SW 1271 (cell line): ENCODE data around the gene FOXC2.

Experiments used
- DNase-seq, 2 experiments: peaks; one replicate each; lab custom pipeline; 2025; lab: John Stamatoyannopoulos, UW

The FOXC2 gene

DNA sequence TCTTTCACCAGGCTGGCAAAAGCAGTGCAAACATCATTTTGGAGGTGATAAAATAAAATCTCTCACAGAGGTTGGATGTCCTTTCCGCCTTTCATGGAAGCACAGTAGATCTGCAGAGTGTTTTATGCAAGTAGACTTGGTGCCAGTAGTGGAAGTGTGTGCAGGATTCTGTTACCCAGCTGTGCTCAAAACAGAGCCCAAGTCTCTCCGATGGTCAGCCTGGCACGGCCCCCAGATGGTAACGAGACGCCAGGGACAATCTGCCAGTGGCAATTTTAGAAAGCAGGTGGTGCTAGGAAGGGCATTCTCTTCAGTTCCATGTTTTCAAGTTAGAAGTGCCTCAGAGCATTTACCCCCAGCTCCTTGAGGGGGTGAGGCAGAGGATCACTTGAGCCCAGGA lies 10.1 kb upstream of the FOXC2 start:
- no peak for DNase-seq

DNA sequence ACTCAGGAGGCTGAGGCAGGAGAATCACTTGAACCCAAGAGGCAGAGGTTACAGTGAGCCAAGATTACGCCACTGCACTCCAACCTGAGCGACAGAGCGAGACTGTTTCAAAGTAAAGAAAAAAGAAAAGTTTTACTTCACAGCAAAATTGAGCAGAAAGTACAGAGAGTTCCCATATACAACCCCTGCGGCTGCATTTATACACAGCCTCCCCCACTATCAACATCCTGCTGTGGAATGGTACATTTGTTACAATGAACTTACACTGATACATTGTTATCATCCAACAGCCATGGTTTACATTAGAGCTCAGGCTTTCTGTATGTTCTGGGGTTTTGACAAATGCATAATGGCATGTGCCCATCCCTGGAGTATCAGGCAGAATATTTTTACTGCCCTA lies 9.0 kb upstream of the FOXC2 start:
- no peak for DNase-seq

DNA sequence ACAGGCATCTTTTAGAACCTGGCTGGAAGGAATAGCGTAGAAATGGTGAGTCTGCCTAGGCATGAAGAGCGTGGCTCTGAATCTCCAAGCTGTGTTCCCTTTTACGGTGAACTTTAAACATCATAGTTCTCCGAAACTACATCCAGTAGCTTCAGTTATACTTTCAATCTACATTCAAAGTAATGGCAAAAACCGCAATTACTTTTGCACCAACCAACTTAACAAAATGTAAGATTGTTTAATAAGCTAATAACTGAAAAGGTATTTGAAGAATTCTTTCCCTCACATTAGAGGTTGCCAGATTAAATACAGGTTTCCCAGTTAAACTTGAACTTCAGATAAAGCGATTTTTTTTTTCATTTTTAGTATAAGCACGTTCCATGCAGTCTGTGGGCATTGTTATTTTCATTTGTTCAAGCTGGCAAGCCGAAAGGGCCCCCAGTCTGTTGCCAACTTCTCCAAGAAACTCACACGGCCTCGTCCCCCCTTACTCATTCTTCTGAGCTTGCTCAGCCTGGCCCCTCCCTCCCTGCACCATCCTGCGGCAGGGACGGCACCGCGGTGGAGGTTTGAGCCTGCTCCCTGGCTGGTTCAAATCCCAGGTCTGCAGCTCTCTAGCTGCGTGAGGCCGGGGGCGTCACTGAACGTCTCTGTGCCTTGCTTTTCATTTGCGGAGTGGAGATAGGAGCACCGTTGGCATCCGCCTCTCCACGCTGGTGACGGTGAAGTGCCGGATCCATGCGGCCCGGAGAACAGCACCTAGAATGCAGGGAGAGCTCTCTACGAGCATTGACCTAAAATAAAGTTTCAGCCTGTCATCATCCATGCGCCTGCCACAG lies 8.1 kb upstream of the FOXC2 start:
- DNase-seq = no peak

DNA sequence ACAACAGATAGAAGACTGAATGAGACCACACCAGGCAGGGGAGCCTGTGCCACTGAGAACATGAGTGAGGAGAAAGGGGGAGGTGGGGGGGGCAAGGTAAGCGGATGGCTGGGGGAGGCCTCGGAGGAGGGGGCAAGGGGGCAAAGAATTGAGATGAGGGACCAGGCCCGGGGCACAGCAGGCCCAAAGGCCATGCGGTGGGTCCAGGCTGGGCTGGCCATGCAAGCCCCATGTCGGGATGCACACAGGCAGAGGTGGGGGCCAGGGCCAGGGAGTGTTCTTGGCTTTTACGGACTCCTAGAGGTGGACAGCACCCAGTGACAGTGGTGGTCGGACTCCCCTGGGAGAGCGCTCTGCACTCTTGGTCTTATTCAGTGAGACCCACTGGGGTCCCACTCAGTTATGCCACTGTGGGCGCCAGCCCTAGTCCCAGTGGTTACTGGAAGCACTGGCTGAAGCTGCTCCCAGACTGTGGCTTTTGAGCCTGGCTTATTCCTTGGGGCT lies 6.8 kb upstream of the FOXC2 start:
- DNase-seq = no peak

DNA sequence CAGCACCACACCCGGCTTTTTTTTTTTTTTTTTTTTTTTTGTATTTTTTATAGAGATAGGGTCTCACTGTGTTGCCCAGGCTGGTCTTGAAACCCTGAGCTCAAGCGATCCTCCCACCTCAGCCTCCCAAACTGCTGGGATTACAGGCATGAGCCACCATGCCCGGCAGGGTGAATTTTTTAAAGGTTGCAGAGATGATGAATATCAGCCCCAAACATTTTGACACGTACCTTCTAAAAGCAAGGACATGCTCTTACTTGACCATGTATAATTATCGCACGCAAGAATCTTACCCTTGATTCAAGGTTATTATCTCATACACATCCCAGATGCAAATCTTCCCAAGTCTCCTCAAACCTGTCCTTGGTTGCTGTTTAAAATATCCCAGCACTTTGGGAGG lies 4.3 kb upstream of the FOXC2 start:
- no peak for DNase-seq

DNA sequence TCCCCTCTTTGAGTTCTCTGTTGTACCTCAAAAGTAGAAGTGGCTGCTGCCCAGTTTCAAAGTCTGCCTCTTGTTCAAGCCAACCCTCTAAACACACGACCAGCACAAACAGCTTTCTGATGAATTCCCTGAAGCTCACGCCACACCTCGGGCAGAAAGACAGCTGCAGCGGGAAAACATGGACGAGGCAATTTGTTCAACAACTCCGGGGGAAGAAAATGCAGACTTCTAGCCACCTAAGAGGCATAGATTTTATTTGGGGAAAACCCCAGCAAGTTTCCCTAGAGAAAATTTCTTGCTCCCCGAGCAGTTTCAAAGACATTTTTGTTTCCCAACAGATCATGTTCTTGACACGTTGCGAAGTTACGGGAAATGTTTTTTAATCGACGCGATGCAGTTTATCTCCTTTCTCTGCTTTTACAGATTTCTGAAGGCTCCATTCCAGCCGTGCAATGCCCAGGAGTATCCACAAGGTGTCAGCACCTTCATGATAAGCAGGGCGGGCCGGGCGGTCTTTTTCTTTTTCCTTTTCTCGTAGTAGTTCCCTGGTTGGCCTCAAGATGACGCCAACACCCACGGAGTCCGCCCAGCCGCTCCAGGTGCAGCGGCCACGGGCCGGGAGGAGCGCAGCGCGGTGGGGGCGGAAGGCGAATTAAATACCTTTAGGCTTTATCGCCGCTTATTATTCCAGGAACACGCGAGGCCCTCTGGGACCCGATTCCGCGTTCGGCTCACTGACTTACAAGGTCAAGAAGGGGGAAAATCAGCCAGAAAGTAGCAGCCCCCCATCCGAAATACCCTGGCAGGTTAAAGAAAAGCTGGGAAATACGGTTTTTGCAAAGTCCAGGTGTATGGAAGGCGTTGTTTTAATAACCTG lies 2.9 kb upstream of the FOXC2 start:
- DNase-seq = peak; percentile 68 to 76

DNA sequence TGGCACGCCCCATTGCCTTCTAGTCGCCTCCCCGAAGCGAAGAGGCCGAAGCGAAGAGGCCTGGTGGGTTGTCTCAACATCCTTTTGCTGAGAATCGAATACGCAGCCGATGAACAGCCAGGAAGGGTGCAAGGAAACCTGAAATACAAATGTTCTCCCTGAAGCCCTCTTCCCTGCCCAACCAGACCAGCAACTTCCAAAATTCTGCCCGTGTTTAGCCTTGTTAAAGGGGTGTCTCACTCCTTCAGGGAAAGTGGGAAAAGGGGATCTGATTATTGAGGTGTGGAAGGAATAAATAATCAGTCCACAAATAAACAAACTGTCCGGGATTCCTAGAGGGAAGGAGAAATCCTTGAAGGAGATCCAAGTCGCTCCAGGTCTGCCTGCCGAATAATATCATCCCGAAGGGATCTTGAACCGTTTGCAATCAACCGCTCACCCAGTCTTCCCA lies 1.4 kb upstream of the FOXC2 start:
- DNase-seq = no peak

DNA sequence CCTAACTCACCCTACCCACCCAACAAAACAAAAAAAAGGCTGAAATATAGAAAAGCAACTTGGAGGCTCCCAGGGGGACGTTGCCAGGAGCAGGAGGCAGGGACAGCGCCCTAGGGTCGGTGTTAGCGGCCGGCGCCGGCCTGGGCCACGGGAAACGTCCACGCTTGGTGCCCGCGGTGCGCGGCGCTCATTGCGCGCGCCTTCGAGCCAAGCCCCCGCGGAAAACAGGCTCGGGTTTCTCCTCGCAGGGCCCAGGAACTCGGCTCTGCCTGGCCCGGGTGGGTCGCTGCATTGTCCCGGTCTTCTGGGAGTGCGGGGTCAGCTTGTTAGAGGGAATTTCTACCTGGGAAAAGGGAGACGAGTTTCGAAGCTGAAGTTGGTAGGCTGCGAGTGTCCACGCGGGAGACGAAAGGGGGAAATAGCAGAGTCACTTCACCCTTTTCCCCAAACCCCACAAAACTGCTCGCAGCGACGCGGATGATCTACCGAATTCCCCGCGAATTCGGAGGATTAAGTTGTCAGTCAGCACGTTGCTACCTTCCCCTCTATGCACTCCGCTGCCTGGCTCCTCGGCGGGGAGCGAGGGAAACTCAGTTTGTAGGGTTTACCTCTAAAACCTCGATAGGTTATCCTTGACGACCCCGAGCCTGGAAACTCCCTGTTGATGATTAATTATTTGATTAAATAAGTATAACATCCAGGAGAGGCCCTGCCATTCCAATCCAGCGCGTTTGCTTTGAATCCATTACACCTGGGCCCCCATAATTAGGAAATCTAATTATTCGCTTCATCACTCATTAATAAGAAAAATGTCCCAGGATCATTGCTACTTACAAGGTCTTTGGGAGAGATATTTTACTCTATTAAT lies 751 bp upstream of the FOXC2 start:
- no peak for DNase-seq

DNA sequence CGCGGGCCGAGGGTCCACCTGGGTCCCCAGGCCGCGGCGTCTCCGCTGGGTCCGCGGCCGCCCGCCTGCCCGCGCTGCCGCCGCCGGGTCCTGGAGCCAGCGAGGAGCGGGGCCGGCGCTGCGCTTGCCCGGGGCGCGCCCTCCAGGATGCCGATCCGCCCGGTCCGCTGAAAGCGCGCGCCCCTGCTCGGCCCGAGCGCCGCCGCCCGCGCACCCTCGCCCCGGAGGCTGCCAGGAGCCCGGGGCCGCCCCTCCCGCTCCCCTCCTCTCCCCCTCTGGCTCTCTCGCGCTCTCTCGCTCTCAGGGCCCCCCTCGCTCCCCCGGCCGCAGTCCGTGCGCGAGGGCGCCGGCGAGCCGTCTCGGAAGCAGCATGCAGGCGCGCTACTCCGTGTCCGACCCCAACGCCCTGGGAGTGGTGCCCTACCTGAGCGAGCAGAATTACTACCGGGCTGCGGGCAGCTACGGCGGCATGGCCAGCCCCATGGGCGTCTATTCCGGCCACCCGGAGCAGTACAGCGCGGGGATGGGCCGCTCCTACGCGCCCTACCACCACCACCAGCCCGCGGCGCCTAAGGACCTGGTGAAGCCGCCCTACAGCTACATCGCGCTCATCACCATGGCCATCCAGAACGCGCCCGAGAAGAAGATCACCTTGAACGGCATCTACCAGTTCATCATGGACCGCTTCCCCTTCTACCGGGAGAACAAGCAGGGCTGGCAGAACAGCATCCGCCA lies 504 bp downstream of the FOXC2 start:
- peak in 1 of 2 experiments; percentile 71 for DNase-seq

DNA sequence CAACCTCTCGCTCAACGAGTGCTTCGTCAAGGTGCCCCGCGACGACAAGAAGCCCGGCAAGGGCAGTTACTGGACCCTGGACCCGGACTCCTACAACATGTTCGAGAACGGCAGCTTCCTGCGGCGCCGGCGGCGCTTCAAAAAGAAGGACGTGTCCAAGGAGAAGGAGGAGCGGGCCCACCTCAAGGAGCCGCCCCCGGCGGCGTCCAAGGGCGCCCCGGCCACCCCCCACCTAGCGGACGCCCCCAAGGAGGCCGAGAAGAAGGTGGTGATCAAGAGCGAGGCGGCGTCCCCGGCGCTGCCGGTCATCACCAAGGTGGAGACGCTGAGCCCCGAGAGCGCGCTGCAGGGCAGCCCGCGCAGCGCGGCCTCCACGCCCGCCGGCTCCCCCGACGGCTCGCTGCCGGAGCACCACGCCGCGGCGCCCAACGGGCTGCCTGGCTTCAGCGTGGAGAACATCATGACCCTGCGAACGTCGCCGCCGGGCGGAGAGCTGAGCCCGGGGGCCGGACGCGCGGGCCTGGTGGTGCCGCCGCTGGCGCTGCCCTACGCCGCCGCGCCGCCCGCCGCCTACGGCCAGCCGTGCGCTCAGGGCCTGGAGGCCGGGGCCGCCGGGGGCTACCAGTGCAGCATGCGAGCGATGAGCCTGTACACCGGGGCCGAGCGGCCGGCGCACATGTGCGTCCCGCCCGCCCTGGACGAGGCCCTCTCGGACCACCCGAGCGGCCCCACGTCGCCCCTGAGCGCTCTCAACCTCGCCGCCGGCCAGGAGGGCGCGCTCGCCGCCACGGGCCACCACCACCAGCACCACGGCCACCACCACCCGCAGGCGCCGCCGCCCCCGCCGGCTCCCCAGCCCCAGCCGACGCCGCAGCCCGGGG lies 1.3 kb downstream of the FOXC2 start:
- DNase-seq = peak in 1 of 2 experiments; percentile 65

DNA sequence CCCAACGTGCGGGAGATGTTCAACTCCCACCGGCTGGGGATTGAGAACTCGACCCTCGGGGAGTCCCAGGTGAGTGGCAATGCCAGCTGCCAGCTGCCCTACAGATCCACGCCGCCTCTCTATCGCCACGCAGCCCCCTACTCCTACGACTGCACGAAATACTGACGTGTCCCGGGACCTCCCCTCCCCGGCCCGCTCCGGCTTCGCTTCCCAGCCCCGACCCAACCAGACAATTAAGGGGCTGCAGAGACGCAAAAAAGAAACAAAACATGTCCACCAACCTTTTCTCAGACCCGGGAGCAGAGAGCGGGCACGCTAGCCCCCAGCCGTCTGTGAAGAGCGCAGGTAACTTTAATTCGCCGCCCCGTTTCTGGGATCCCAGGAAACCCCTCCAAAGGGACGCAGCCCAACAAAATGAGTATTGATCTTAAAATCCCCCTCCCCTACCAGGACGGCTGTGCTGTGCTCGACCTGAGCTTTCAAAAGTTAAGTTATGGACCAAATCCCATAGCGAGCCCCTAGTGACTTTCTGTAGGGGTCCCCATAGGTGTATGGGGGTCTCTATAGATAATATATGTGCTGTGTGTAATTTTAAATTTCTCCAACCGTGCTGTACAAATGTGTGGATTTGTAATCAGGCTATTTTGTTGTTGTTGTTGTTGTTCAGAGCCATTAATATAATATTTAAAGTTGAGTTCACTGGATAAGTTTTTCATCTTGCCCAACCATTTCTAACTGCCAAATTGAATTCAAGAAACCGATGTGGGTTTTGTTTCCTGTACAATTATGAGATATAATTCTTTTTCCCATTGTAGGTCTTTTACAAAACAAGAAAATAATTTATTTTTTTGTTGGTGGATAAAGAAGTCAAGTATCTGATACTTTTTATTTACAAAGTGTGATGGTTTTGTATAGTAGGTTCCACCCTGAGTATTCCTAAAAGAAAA lies 2.3 kb downstream of the FOXC2 start:
- no peak for DNase-seq

DNA sequence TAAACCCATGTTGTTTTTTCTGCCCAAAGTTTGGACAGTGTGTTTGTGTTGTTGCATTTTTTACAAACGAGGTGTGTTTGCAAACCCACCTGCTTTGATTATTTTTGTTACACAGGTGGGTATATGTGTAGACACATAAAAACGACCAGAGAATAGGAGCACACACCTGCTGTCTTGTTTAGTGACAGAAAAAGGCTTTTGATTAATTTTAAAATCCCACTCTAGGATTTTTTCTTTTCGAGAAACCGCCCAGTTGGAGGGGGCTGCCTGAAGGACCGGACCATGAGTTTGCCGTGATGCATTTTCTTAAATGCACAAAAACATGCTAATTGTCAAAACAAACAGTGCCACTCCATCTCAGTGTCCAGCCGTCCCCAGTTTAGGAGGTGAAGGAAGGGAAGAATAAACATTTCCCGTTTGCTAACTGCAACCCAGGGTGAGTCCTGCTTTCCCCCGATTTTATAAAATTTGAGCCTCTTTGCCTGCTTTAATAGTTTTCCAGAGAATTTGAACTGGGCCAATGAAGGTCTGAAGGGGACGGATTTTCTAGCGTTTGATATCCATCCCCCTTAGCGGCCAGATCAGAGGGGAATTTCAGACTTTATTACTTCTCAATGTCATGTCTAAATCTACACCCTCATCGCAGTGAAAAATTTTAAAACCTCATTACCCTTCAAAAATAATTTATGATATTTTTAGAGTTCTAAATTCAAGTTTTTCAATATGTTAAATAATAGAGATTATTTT lies 3.2 kb downstream of the FOXC2 start:
- DNase-seq = no peak

DNA sequence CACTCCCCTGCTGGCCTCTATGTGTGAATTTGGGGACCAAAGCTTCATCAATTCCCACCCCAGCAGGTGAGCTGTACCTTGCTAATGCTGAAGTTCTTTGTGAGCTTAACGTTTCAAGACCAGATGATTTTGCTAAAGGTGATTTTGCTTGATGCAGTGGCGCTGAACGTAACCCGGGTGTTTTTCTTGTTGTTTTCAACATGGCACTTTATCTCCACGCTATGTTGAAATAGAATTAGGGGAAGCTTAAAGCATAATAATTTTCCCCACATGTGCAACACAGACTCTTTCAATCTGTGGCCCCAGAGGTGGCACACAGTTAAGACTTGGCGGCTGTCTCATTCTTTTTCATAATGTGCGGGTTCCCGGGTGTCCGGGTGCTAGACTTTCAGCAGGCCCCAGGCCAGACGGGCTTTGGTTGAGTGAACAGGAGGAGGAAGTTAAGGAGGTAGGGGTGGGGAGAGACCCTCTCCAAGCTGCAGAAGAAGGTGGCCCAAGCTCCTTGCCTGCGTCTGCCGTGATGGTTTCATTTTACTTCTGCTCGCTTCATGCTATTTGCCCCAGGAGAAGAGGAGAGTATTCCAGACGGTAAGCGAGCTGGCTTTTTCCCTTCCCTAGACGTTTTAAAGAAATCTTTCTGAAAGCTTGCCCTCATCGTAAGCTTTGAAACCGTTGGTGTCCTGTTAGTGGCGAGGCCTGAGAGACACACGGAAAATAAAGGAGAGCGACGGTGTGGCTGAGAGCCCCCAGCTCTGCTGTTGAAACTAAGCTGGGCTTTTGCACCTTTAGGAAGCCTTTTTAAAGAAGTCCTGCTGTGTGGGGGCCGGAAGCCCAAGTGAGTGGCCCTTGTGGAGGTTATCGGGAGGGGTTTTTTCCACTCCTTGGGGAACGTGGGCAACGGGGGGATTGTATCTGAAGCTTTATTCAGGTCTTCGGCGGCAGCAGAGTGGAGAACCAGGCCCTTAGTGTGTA lies 4.2 kb downstream of the FOXC2 start:
- DNase-seq = no peak

DNA sequence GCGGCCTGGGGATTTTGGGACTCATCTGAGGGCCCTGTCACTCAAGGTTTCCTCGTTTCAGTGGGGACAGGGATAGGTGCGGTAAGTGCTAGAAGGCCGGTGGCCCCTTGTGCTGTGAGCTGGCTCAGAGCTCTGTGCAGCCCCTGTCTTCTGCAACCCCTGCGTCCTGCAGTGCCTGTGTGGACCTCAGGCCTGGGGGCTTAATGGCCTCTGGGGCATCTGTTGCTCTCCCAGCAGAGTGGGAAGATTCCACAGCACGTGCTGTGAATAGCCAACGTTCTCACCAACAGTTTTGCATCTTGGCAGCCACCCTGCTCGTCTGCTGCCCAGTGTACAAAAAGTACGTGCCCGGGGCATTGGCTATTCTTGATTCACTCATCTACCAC lies 4.9 kb downstream of the FOXC2 start:
- DNase-seq = no peak

DNA sequence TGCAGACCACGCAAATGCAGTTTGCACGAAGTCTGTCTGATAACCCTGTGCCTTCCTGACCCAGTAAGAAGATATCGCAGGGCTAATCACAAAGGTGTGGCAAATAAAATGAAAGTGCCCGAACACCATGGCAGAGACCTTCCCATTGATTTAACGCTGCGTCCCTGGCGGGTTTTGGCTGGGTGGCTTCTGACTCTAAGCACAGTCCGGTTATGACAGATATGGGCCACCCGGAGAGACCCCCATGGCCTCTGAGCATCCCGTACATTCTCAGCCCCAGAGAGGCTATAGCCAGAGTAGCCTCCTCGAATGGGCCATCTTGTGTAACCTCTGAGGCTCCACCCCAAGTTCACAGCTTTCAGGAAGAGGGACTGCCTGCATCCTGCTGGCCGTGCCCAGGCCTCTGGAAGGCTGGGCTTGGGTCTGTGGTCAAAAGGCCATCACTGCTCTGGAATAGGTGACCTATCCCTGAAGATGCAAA lies 5.5 kb downstream of the FOXC2 start:
- no peak for DNase-seq

DNA sequence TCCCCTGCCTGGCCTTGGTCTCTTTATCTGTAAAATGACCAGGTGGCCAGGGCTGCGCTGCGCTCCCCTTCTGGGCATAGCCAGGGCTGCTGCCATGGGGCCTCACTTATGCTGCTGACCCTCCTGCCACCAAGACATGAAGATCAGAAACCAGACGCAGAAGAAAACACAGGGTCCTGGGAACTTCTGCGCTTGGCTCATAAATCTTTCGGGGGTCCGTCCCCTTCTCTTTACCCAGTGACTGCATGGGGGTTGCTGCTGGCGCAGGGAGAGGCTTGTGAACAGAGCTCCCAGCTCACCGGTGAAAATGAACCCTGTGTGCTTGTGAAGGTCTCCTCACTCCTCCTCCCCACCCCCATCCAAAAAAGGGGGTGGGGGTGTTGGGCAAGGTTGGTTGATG lies 6.0 kb downstream of the FOXC2 start:
- DNase-seq = no peak

DNA sequence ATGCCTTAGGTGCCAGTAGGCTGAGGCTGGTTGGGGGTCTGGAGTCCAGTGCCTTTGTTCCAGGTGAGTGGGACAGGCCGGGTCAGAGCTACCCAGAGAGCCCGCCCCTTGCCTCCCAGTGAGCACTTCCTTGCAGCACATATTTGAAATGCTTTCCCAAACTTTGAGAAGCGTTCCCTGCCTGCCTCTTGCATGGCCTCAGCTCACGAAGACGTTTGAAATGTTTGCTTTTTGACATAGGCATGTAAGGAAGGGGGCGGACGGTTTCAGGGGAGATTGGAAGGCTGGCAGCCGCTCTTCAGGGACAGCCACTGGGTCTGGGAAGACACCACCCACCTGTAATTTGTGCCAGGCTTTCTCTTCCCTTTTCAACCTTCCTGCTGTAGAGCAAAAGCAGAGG lies 6.6 kb downstream of the FOXC2 start:
- no peak for DNase-seq
